ENCODE data around the gene FCRL5.
"Not testable (repeated sequence)": the region's sequence is repeated elsewhere in the genome, so short reads cannot be mapped to it uniquely, and the experiment has no call there.

Gene FCRL5

GRCh38 chr1:157496121-157496526, 56.2 kb downstream of the FCRL5 start:
- intact Hi-C loops (cut with DNase I) = loop anchor here (10.0 kb wide), 1 partner anchor 301 kb away; no protein-coding TSS in a partner anchor
- peak in 25 of 42 donors; percentile 20 to 79 (median 48) for DNase-seq

- intact Hi-C loops (cut with DNase I) = loop anchor here (10.0 kb wide), 1 partner anchor 300 kb away; no protein-coding TSS in a partner anchor
- DNase-seq = no peak
Observed at GRCh38 chr1:157495285-157495684, 57.0 kb downstream of the FCRL5 start.

GRCh38 chr1:157494093-157494492, 58.2 kb downstream of the FCRL5 start:
- DNase-seq = no peak
- intact Hi-C loops (cut with DNase I) = loop anchor here (10.0 kb wide), 1 partner anchor 299 kb away; no protein-coding TSS in a partner anchor

- DNase-seq = peak in 41 of 42 donors; percentile 31 to 85 (median 67)
- intact Hi-C loops (cut with DNase I) = loop anchor here (10.0 kb wide), 1 partner anchor 296 kb away; no protein-coding TSS in a partner anchor
Observed at GRCh38 chr1:157490467-157491165, 61.7 kb downstream of the FCRL5 start.

- no peak for DNase-seq
- intact Hi-C loops (cut with DNase I) = loop anchor here (5.0 kb wide), 1 partner anchor 111 kb away; no protein-coding TSS in a partner anchor
Observed at GRCh38 chr1:157488156-157488555, 64.2 kb downstream of the FCRL5 start.

GRCh38 chr1:157487504-157487903, 64.8 kb downstream of the FCRL5 start:
- DNase-seq = no peak

GRCh38 chr1:157487096-157487495, 65.2 kb downstream of the FCRL5 start:
- intact Hi-C loops (cut with DNase I) = loop anchor here (5.0 kb wide), 1 partner anchor 110 kb away; no protein-coding TSS in a partner anchor
- DNase-seq = no peak

More at GRCh38 chr1:157487504-157487903, 64.8 kb downstream of the FCRL5 start:
- intact Hi-C loops (cut with DNase I) = loop anchor here (5.0 kb wide), 1 partner anchor 110 kb away; no protein-coding TSS in a partner anchor

GRCh38 chr1:157486400-157486799, 65.9 kb downstream of the FCRL5 start:
- not testable (repeated sequence) for DNase-seq
- intact Hi-C loops (cut with DNase I) = loop anchor here (5.0 kb wide), 1 partner anchor 109 kb away; no protein-coding TSS in a partner anchor

- intact Hi-C loops (cut with DNase I) = loop anchor here (5.0 kb wide), 1 partner anchor 108 kb away; no protein-coding TSS in a partner anchor
Observed at GRCh38 chr1:157485793-157486192, 66.5 kb downstream of the FCRL5 start.

GRCh38 chr1:157484573-157484972, 67.7 kb downstream of the FCRL5 start:
- intact Hi-C loops (cut with DNase I) = no loop called here
- DNase-seq = no peak

More at GRCh38 chr1:157485793-157486192, 66.5 kb downstream of the FCRL5 start:
- DNase-seq = no peak

- DNase-seq = no peak
- intact Hi-C loops (cut with DNase I) = no loop called here
Observed at GRCh38 chr1:157483635-157484034, 68.7 kb downstream of the FCRL5 start.

GRCh38 chr1:157482717-157483116, 69.6 kb downstream of the FCRL5 start:
- intact Hi-C loops (cut with DNase I) = no loop called here

GRCh38 chr1:157482174-157482573, 70.1 kb downstream of the FCRL5 start:
- no peak for DNase-seq
- intact Hi-C loops (cut with DNase I) = no loop called here

More at GRCh38 chr1:157482717-157483116, 69.6 kb downstream of the FCRL5 start:
- DNase-seq = no peak

GRCh38 chr1:157478030-157478429, 74.3 kb downstream of the FCRL5 start:
- intact Hi-C loops (cut with DNase I) = no loop called here
- DNase-seq = no peak

GRCh38 chr1:157477419-157477818, 74.9 kb downstream of the FCRL5 start:
- DNase-seq = no peak
- intact Hi-C loops (cut with DNase I) = no loop called here

GRCh38 chr1:157472959-157473358, 79.4 kb downstream of the FCRL5 start:
- DNase-seq = no peak
- intact Hi-C loops (cut with DNase I) = no loop called here

- intact Hi-C loops (cut with DNase I) = no loop called here
- DNase-seq = no peak
Observed at GRCh38 chr1:157472056-157472701, 80.1 kb downstream of the FCRL5 start.

- no peak for DNase-seq
- intact Hi-C loops (cut with DNase I) = no loop called here
Observed at GRCh38 chr1:157471531-157471930, 80.8 kb downstream of the FCRL5 start.

GRCh38 chr1:157469752-157470675, 82.3 kb downstream of the FCRL5 start:
- DNase-seq = no peak
- intact Hi-C loops (cut with DNase I) = no loop called here
